Endothelial cell of umbilical vein (primary cell): ENCODE results near the gene LTA4H. TPM values are rescaled to one million over a fixed set of nuclear protein-coding genes. Genes with fewer than 3 reads are reported as not detected.

Experiments
- BruUV-seq: library from RNA; stranded (reverse); fragments of 400-500 nt; replicated peaks from 2 replicates; lab custom pipeline; 2021; lab: Mats Ljungman, UMichigan
- CTCF ChIA-PET: fragments of 300-600, 350-600 bp; sonication (Branson Sonifier 250); formaldehyde crosslinking; loops from one replicate; lab custom pipeline; 2021; ENCODE audit warnings: antibody characterized with exemption, inconsistent platforms; lab: Charles Lee
- POLR2A ChIA-PET: fragments of 300-600, 350-600 bp; sonication (Branson Sonifier 250); formaldehyde crosslinking; loops from one replicate; lab custom pipeline; 2021; ENCODE audit warnings: antibody characterized with exemption, inconsistent platforms; lab: Charles Lee
- DNase-seq: peaks from one replicate; pipeline ENCODE4 v3.0.0-alpha.2; 2011; ENCODE audit warnings: low read depth, low spot score
- FAIRE-seq: peaks from 2 replicates; lab custom pipeline; 2011; peaks lifted over from hg19 to GRCh38; lab: Jason Lieb, UNC
- H2AFZ ChIP-seq: 2 replicates; pipeline ENCODE4 v1.6.0; 2012; ENCODE audit warnings: low read depth, low read length, control low read depth, inconsistent platforms
- H3K27ac ChIP-seq: 2 replicates; pipeline ENCODE4 v1.5.1; 2011; ENCODE audit warnings: low read depth, mild to moderate bottlenecking, control low read depth, low read length, moderate library complexity; ENCODE audit not compliant: insufficient read depth
- H3K27me3 ChIP-seq, 2 experiments: 2 replicates each; pipeline versions ENCODE4 v1.6.0 to v1.6.1; 2011; ENCODE audit warnings: low read length in 2 of 2, mixed read lengths in 1 of 2; ENCODE audit not compliant: control insufficient read depth in 2 of 2, insufficient read depth in 2 of 2
- H3K36me3 ChIP-seq, 2 experiments: 2 replicates in 1 of 2; 3 replicates in 1 of 2; pipeline ENCODE4 v1.5.1; 2011; ENCODE audit warnings: low read length in 2 of 2, mild to moderate bottlenecking in 1 of 2, moderate library complexity in 1 of 2; ENCODE audit not compliant: control insufficient read depth in 2 of 2, insufficient read depth in 2 of 2; ENCODE audit errors: extremely low read depth in 1 of 2
- H3K4me1 ChIP-seq: 3 replicates; pipeline ENCODE4 v1.5.1; 2011; ENCODE audit warnings: mild to moderate bottlenecking, low read length; ENCODE audit not compliant: control insufficient read depth, insufficient read depth; ENCODE audit errors: extremely low read depth
- H3K4me2 ChIP-seq: 2 replicates; pipeline ENCODE4 v1.6.1; 2011; ENCODE audit warnings: low read length, control low read depth, mixed read lengths; ENCODE audit not compliant: insufficient read depth
- H3K4me3 ChIP-seq, 3 experiments: fragments of 200-600 bp in 1 of 3; sonication (generic), shearing (Covaris generic) in 1 of 3; replicated peaks in 1 of 3; 2 replicates each; pipeline ENCODE4 v1.5.1; 2011 to 2016; ENCODE audit warnings: control low read depth in 3 of 3, low read length in 3 of 3, mild to moderate bottlenecking in 2 of 3, inconsistent platforms in 1 of 3, low read depth in 1 of 3, moderate library complexity in 1 of 3; ENCODE audit not compliant: insufficient read depth in 1 of 3
- H3K79me2 ChIP-seq: 2 replicates; pipeline ENCODE4 v1.6.0; 2012; ENCODE audit warnings: low read length, inconsistent platforms; ENCODE audit not compliant: control insufficient read depth, insufficient read depth
- H3K9ac ChIP-seq: replicated peaks from 2 replicates; pipeline ENCODE3; 2011; ENCODE audit warnings: low read length, control low read depth; ENCODE audit not compliant: insufficient read depth; ENCODE audit errors: extremely low read depth
- H3K9me1 ChIP-seq: replicated peaks from 3 replicates; pipeline ENCODE4 v1.6.0; 2011; ENCODE audit warnings: mild to moderate bottlenecking, low read length; ENCODE audit not compliant: control insufficient read depth, insufficient read depth; ENCODE audit errors: extremely low read depth
- H3K9me3 ChIP-seq: replicated peaks from 2 replicates; pipeline ENCODE4 v1.5.1; 2012; ENCODE audit warnings: low read length, inconsistent platforms; ENCODE audit not compliant: control insufficient read depth, insufficient read depth
- H4K20me1 ChIP-seq: replicated peaks from 2 replicates; pipeline ENCODE3; 2011; ENCODE audit warnings: mild to moderate bottlenecking, low read length; ENCODE audit not compliant: control insufficient read depth, insufficient read depth; ENCODE audit errors: extremely low read depth
- CTCF ChIP-seq, 2 donors: IDR thresholded peaks; 1 replicate in 1 of 2; 2 replicates in 1 of 2; pipeline ENCODE4 v1.5.1; 2011; ENCODE audit warnings: low read length in 2 of 2, mild to moderate bottlenecking in 2 of 2, moderate library complexity in 2 of 2, control low read depth in 1 of 2, inconsistent platforms in 1 of 2, low read depth in 1 of 2; ENCODE audit not compliant: insufficient read depth in 1 of 2; ENCODE audit errors: extremely low read depth in 1 of 2
- EZH2 ChIP-seq: IDR thresholded peaks from 2 replicates; pipeline ENCODE4 v1.6.1; 2012; ENCODE audit warnings: borderline replicate concordance, low read depth, mild to moderate bottlenecking, moderate library complexity, low read length, inconsistent platforms; ENCODE audit not compliant: severe bottlenecking
- FOS ChIP-seq: IDR thresholded peaks from 2 replicates; pipeline ENCODE4 v1.6.1; 2011; ENCODE audit warnings: mild to moderate bottlenecking, low read length, moderate library complexity, borderline replicate concordance; ENCODE audit not compliant: insufficient read depth
- GATA2 ChIP-seq: IDR thresholded peaks from 2 replicates; pipeline ENCODE4 v1.7.0; 2011; ENCODE audit warnings: low read depth, mild to moderate bottlenecking, moderate library complexity, mixed read lengths, low read length; ENCODE audit not compliant: insufficient read length, insufficient read depth
- JUN ChIP-seq: IDR thresholded peaks from 2 replicates; pipeline ENCODE4 v1.6.1; 2011; ENCODE audit warnings: borderline replicate concordance, low read depth; ENCODE audit not compliant: insufficient read length, insufficient read depth
- MAX ChIP-seq: IDR thresholded peaks from 2 replicates; pipeline ENCODE4 v1.6.1; 2011; ENCODE audit not compliant: insufficient read depth, insufficient read length
- POLR2A ChIP-seq: IDR thresholded peaks from 2 replicates; pipeline ENCODE4 v1.6.1; 2012; ENCODE audit warnings: low read depth, mild to moderate bottlenecking, control low read depth, low read length
- POLR2AphosphoS5 ChIP-seq: IDR thresholded peaks from 2 replicates; pipeline ENCODE4 v1.6.1; 2012; ENCODE audit warnings: low read depth, mild to moderate bottlenecking, control low read depth, low read length, moderate library complexity; ENCODE audit not compliant: insufficient read depth
- dilution Hi-C: fragments of 300-500 bp; cut with MboI; formaldehyde crosslinking; loops from one replicate; pipeline ENCODE4 v1.15.0; 2019; ENCODE audit warnings: low sequenced_read_pairs; ENCODE audit not compliant: extremely low pct_ligation_motif_present
- intact Hi-C: fragments of 100-400 bp; cut with micrococcal nuclease; formaldehyde crosslinking; loops from one replicate; pipeline ENCODE4 v1.10.0; 2022
- polyA plus RNA-seq, 4 experiments: library from polyadenylated mRNA; depleted of rRNA in 3 of 4; stranded (reverse) in 3 of 4; unstranded in 1 of 4; fragments of >200 nt; gene quantifications; 2 replicates each; pipeline versions ENCODE4 v1.2.1 to v1.2.3, GENCODE V29; 2011 to 2012; ENCODE audit warnings: missing spikeins in 1 of 4
- total RNA-seq: library from RNA; stranded (reverse); gene quantifications from 2 replicates; pipeline ENCODE4 v1.2.3, GENCODE V29; 2021

Gene LTA4H
- total and polyA plus RNA-seq, 2 donors (not counting 3 experiments of a cell fraction or from before 2014, with no cell fraction given) = 77.1 to 85.2 TPM

- Histone ChIP-seq H3K36me3 (no peaks in the 10 kb centered on the region), H4K20me1 (no peaks in the 10 kb centered on the region), H3K79me2 (no peaks in the 10 kb centered on the region), H3K9me3 (no peaks in the 10 kb centered on the region), H3K4me1 (peaks cover 10% of the 10 kb centered on the region), H3K9me1 (no peaks in the 10 kb centered on the region), H3K27me3 (no peaks in the 10 kb centered on the region), H3K9ac (peak overlapping the region; percentile 70), H2AFZ (peak overlapping the region; percentile 99), H3K4me3 (peak overlapping the region; percentile 73 to 93 (median 87)), H3K27ac (peak overlapping the region; percentile 6), H3K4me2 (peak overlapping the region; percentile 89)
- dilution Hi-C loops (no loop called here), intact Hi-C loops (no loop called here)
- TF ChIP-seq JUN (no peak), POLR2A (no peak)
- ChIA-PET POLR2A (no interaction called here), CTCF (no interaction called here)
- peak; percentile 52 for DNase-seq
- BruUV-seq = no TSS peak
- peak; percentile 78 for FAIRE-seq
Observed at GRCh38 chr12:96034621-96035282, 635 bp downstream of the LTA4H start.

GRCh38 chr12:96033549-96034389 lies 1.6 kb downstream of the LTA4H start:
- Histone ChIP-seq H3K27ac (no peak overlapping the region), H2AFZ (no peak overlapping the region), H3K4me2 (peak overlapping the region; percentile 89), H4K20me1 (no peaks in the 10 kb centered on the region), H3K9me1 (no peaks in the 10 kb centered on the region), H3K27me3 (no peaks in the 10 kb centered on the region), H3K36me3 (no peaks in the 10 kb centered on the region), H3K4me1 (peaks cover 10% of the 10 kb centered on the region), H3K79me2 (no peaks in the 10 kb centered on the region), H3K9ac (no peak overlapping the region), H3K4me3 (peak overlapping the region in 2 of 3 experiments; percentile 73 to 87), H3K9me3 (no peaks in the 10 kb centered on the region)
- POLR2A ChIA-PET = no interaction called here
- DNase-seq (peak; percentile 12), FAIRE-seq (no peak)
- intact Hi-C loops (no loop called here), dilution Hi-C loops (no loop called here)
- CTCF ChIA-PET = interaction anchor here (1.5 kb wide), 1 partner anchor 19 kb away, joined by 3 read pairs; no protein-coding TSS in a partner anchor
- BruUV-seq = TSS peak; percentile 41
- TF ChIP-seq EZH2 = no peak
- no peak for TF ChIP-seq POLR2A
- no peak for TF ChIP-seq JUN
- TF ChIP-seq POLR2AphosphoS5 = no peak
- TF ChIP-seq MAX = no peak
- peak; percentile 36 for TF ChIP-seq GATA2
- TF ChIP-seq CTCF (IDR thresholded peaks at IDR 0.05; ENCODE audit: extremely low read depth in 1 of 2, insufficient read depth in 1 of 2, low read depth in 1 of 2, low read length in 2 of 2) = no peak
- TF ChIP-seq FOS = no peak
